ENCODE data around the gene GKAP1.
"Not testable (repeated sequence)": the region's sequence is repeated elsewhere in the genome, so short reads cannot be mapped to it uniquely, and the experiment has no call there.

The GKAP1 gene

DNA sequence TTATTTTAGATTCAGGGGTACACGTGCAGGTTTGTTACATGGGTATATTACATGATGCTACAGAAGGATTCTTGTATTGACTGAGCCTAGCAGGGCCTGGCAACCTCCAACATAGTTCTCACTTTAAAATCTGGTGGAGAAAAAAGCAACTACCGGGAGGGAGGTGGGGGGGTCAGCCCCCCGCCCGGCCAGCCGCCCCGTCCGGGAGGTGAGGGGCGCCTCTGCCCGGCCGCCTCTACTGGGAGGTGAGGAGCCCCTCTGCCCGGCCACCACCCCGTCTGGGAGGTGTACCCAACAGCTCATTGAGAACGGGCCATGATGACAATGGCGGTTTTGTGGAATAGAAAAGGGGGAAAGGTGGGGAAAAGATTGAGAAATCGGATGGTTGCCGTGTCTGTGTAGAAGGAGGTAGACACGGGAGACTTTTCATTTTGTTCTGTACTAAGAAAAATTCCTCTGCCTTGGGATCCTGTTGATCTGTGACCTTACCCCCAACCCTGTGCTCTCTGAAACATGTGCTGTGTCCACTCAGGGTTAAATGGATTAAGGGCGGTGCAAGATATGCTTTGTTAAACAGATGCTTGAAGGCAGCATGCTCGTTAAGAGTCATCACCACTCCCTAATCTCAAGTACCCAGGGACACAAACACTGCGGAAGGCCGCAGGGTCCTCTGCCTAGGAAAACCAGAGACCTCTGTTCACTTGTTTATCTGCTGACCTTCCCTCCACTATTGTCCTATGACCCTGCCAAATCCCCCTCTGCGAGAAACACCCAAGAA lies 88.8 kb downstream of the GKAP1 start:
- not testable (repeated sequence) for DNase-seq

DNA sequence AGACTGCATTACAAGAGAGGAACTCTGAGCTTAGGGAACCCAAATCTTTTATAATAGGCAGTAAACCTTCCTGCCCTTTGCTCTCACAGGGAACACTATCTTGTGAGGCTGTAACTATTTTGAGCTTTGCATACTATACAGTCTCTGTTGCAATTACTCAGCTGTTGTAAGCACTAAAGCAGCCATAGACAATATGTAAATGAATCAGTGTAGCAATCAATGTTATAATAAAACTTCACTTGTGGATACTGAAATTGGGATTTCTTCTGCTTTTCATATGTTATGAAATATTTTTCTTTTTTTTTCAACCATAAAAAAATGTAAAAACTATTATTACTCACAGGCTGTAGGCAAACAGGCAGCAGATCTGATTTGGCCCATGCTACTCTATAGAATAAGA lies 93.1 kb downstream of the GKAP1 start:
- no peak for DNase-seq

DNA sequence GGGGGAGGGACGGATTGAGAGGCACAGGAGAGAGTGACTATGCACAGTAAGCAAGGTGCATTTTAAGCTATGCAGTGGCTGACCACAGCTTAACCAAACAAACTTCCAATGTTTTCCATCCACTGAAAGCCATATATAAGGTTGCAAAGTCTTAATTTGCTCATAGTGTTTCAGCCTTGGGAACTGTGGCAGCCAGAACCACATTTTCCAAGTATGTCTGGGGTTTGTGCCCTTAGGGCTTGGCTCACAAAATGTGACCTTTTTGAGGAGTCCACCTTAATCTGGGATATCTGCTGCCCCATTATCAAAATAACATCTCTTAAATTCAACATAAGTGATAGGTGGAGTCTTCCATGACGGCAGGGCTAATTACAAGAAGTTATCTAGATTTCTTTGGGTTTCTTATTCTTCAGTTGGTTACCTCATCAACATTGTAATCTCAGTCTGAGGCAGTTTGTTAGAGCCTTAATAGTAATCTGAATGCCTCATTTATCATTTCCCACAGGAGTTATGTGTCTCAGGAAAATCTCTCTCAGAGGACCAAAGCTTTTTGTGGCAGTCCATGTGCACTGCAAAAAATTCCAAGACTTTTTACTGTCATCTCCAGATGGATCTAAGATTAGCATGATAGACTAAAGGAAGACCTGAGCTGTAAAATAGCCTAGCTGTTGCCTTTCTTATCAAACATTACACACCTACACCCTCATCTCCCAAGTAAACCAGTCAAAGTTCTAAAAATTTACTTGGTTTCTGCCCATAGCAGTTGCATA lies 94.7 kb downstream of the GKAP1 start:
- DNase-seq, result no peak

DNA sequence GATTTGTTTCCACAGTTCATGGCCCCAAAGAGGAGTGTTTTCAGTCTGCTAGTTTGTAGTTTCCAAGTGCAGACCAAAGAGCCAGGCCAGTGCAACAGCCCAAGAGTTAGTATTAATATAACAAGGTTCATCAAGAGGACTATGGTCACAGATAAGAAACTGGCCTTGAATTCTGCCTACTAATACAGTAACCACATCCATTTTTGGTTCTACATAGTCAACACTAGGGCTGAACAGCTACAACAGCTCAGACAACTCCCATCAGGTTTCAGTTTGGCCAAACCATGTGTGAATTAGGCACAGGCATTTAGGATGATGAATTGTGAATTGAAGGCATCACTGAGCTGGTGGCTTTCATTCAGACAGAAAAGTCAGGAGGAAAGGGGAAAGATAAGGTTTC lies 96.1 kb downstream of the GKAP1 start:
- DNase-seq, result no peak

DNA sequence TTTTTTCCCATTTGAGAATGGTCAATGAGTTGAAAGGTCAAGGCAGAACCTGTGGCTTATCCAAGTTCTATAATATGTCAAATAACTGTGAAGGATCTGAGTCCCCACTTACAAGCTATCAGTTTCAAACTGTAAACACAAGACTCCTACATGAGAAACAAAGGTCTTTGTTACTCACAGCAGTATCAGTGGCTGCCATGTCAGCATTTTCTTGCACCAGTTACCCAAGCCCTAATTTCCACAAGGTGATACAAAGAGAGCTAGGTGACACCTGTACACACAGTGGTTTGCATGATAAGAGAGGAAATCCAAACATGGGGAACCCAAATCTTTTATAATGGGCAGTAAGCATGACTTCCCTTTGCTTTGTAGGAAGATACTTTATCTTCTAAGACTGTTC lies 101.8 kb downstream of the GKAP1 start:
- no peak for DNase-seq

GRCh38 chr9:83715221-83715620 lies 102.3 kb downstream of the GKAP1 start:
- DNase-seq, result no peak

DNA sequence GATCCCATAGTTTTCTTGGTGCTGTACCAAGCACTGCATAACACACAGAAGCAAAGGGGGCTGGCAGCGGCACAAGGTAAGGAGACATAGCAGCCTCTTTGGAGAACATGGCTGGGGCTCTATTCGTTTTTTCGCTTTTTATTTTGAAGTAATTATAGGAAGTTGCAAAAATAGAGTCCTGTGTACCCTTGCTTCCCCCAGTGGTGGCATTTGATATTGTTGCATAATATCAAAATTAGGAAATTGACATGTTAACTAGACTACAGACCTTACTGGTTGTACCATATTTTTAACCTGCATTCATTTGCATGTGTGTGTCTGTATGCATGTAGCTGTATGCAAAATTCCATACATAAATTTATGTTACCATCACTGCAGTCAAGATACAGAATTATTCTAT lies 103.2 kb downstream of the GKAP1 start:
- no peak for DNase-seq

DNA sequence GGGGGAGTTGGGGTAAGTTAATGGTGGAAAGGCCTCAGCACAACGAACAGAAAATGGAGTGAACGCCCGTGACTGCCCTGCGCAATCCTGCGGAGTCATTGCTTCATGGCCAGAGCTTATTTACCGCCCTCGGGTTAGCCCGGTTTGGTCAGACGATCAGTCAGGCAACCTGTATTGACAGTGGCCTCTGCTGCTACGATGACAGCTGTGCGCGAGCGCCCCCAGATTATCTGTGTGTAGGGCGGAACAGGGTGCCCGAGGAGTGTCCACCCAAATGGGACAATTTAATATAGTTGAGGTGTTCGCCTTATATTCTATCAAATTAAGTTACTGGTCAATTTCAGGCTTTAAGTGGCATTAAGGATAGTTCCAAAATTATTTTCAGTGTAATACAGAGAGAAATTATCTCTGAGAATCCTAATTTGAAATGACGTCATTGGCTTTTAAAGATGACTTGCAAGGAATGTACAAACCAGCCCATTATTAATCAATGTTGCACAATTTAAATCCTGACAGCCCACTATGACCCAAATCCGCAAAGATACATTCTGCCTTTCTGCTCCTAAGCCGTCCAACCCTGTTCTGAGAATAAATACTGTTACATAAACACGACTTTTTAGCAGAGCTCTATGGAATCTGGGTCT lies 108.9 kb downstream of the GKAP1 start:
- DNase-seq, result peak; percentile 20

GRCh38 chr9:83707768-83708514 lies 109.6 kb downstream of the GKAP1 start, which contains the start of gene UBQLN1:
Gene UBQLN1 (minus strand): TSS chr9:83707958. CDS start chr9:83707679, 279 bp downstream.
- peak; percentile 66 for DNase-seq

GRCh38 chr9:83707518-83707767 lies 110.1 kb downstream of the GKAP1 start:
- peak; percentile 15 for DNase-seq

GRCh38 chr9:83706676-83707517 lies 110.7 kb downstream of the GKAP1 start:
- DNase-seq, result peak; percentile 13

GRCh38 chr9:83705219-83705651 lies 112.3 kb downstream of the GKAP1 start:
- not testable (repeated sequence) for DNase-seq

- DNase-seq, result no peak
Measured at GRCh38 chr9:83701769-83702168, 115.8 kb downstream of the GKAP1 start.

DNA sequence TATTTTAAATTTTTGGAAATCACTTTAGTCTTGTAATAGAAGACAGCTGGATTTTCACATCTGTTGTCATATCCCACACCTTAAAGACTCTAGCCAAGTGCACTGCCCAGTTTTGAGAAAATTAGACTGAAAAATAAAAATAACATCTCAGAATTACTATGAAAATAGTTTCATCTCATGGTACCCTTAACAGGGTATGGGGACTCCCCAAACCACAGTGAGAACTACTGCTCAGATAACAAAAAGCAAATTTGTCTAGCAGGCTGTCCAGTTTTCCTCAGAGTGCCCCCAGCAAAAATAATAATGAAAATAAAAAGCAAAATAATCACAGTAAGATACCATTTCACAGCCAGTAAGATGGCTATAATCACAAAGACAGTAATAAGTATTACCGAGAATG lies 116.3 kb downstream of the GKAP1 start:
- DNase-seq, result no peak

- DNase-seq, result no peak
Measured at GRCh38 chr9:83699615-83700014, 118.0 kb downstream of the GKAP1 start.

DNA sequence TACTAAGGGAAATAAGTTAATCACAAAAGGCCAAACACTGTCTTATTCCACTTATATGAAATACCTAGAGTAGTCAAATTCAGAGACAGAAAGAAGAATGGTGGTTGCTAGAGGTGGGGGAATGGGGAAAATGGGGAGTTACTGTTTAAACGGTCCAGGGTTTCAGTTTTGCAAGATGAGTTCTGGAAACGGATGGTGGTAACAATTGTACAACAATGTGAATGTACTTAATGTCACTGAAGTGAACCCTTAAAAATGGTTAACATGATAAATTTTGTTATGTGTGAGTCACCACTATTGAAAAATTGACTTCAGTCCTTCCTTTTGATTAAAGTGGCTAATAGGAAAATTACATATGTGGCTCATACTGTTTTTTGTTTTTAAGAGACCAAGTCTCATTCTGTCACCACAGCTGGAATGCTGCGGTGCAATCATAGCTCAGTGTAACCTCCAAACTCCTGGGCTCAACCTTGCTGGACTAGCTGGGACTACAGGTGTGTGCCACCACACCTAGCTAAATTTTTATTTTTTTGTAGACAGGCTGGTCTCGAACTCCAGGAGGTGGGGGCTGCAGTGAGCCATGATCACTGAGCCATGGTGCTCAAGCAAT lies 118.5 kb downstream of the GKAP1 start:
- no peak for DNase-seq

DNA sequence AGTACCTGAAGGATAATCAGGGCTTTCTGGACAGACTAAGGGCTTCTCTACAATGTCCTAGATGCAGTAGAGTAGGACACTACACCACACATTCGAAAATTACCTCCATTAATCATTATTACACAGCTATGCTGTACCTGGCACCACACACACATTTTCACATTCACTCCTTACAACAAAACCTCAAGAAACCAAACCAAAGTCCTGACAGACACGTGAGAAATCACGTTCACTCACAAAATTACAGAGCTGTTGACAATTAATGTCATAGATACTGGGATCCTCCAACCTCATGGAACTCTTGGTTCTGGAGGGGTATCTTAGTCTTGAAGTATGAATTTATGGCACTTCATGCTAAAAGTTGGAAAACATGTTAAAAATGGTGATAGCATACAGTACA lies 126.1 kb downstream of the GKAP1 start:
- no peak for DNase-seq
